ENCODE results near the gene RFESD. TPM values are rescaled to one million over a fixed set of nuclear protein-coding genes. Genes with fewer than 3 reads are reported as not detected.

The RFESD gene
- total and polyA plus RNA-seq, 2 of the 8 experiments (the other 6 are each of a cell fraction or from before 2014, with no cell fraction given) = 1.7 to 2.0 TPM

- TF ChIP-seq TAF7 (optimal IDR thresholded peaks at IDR 0.05; ENCODE audit: borderline replicate concordance, low read depth, low read length) (no peak), GTF2F1 (IDR thresholded peaks at IDR 0.05; ENCODE audit: borderline replicate concordance, low read depth, low read length) (no peak)
Observed at GRCh38 chr5:95664204-95664786, 17.7 kb downstream of the RFESD start (continued).

Data from H1 (cell line).